GM21360 (cell line): ENCODE measurements around the gene PHF5A.
"Not testable (repeated sequence)": the region's sequence is repeated elsewhere in the genome, so short reads cannot be mapped to it uniquely, and the experiment has no call there.

ENCODE experiments used
- ATAC-seq: cut with Tn5 transposase; IDR thresholded peaks from one replicate; pipeline ENCODE4 v1.9.1; 2021; ENCODE audit warnings: mild to moderate bottlenecking, moderate library complexity; ENCODE audit not compliant: unreplicated experiment

Gene PHF5A

DNA sequence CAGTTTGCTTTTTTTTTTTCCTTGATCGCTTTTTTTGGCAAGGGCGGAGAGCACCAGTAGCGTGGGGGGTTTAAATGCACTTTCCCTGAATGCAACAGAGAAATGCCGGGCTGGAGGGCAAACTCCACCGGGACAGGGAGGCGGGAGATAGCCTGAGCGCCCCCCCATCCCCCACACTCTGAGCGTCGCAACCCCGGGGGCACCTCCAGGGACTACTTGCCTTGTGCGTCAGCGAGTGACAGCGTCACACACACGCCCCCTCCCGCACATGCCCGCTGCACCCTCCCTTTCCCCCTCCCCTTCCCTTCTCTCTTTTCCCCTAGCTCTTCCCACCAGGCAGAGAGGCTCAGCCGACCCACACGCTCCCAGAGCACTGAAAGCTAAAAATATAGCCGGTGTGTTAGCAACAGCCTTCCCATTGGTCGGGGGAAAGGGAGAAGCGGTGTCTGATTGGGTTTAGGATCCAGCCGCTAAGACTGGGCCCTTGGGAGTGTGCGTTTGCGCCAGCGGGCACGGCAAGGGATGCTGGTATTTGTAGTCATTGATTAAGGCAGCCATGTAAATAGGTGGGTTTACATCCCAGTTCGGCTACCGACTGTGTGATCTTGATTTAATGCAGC is 20.2 kb downstream of the PHF5A start:
- peak; percentile 35 for ATAC-seq

DNA sequence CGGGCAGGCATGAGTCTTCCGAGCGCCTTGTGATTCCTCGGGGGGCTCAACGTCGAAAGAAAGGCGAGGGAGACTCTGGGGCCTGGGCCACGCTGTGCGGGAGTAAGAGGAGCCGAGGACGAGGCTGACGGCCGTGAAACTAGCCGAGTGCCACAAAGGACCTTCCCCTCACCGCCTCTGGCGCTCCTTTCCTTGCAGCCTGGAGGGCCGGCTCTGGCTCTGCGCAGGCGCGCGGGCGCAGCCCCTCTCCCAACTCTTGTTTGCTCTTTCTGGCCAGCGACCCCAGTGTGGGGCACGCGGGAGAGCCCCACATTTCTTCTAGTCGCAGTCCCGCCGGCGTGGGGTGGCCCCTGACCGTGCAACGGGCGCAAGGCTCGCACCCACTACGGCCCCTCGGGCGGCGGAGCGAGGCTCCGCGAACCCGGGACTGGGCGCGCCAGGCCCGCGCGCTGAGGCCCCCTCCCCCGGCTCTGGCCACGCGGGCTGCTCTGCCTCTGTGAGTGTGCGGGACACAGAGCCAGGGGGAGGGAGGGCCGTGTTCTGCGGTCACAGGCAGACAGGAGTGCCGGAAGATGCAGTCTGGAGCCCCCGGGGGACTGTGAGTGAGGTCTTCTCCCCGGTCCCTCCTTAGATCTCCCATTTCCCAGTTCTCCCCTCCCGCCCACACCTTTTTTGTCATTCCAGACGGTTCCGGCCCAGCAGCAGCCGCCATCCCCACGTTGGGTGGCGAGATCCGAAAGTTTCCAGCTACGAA is 20.9 kb downstream of the PHF5A start:
- no peak for ATAC-seq

DNA sequence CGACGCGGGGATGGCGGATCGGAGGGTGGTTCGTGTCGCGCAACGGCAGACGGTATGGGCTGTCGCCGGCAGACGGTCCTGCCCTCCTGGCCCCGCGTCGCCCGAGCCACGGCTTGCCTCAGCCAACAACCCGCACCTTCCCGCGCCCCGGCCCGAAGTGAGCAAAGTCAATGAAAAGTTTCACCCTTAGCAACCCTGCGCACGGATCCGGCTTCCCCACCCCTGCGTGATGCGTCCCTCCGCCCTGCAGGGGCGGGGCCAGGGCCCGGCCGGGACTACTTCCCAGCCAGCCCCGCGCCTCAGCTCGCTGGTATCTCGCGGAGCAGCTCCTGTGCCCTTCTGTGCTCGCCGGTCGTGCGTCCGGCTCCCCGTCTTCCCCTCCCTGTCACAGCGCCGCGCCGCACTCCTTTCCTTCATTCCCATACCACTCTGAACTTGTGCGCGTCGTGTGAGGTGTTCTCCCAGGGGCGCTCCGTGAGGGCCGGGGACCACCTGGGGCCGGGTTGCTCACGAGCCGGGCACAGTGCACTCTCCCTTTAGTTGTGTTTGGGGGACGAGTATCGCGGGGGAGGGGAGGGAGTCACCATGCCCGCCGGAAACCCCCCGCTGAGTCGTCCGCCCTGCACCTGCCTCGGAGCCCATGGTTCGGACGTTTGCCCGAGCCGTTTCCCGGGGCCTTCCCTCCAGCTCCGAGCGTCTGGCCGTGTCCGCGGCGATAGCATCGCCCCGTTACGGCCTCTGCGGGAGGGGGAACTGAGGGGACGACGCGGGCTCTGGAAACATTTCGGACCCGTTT is 21.7 kb downstream of the PHF5A start, which contains the start of gene TOB2:
TOB2 (minus strand) TSS at position 163 of the 796 bp plus-strand sequence. CDS start 9,456 bp downstream, outside the sequence.
- ATAC-seq: peak; percentile 42

DNA sequence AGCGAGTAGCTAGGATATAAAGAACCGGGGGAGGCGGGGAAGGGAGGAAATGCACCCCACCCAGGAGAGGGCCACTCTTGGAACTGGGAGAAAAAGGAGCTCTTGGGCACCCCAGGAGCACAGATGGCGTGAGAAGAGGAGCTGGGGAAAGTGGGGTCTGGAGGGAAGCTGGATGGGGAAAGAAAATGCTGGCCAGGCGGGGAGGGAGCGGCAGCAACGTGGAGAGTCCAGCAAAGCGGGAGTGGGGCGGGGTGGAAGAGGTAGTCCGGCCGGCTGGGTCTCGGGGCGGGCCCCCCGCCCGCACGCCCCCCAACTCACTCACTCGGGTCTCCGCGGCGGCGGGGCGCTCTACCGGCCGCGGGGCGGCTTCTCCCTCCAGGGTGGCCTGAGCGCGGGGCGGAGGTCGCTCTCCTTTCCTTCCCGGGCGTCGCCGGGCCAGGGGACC is 22.4 kb downstream of the PHF5A start:
- ATAC-seq: no peak

DNA sequence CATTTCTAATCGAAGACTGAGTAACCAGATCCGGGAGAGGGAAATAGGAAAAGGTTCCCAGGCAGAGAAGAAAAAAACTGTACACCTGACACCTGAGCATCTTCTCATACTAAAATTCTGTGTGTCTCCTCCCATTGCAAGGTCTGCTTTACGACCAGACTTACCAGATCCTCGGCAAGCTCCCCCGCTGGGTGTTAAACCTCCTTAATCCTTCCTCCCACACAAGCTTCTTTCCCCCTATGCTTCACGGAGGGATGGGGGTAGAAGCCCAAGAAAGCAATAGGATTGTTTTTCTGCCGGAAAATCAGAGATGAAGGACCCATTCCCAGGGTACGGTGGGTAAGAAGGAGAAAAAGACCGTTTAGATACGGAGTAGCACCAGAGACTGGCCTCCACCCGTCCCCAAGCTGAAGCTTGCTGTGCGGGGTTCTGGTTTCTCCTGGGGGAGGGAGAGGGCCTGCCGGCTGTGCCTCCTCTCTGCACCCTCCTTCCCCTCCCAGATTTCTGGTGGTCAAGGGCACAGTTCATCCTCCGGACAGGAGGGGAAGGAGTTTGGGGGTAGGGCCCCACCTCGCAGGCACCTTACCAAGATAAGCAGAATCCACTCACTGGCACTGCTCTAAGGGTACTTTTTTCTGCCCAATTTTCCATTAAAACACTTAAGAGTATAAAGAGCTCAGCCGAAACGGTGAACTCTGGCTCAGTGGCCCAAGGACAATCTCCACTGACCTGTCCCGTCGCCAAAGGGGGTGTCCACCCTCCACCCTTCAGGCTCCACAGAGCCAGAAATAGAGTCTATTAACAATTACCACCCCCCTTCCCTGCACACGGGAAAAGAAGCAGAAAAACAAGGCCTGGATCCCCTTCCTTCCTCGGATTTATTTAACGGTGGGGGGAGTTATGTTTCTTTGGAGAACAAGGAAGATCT is 23.1 kb downstream of the PHF5A start:
- no peak for ATAC-seq

GRCh38 chr22:41444360-41445128 is 23.9 kb downstream of the PHF5A start:
- peak; percentile 32 for ATAC-seq

DNA sequence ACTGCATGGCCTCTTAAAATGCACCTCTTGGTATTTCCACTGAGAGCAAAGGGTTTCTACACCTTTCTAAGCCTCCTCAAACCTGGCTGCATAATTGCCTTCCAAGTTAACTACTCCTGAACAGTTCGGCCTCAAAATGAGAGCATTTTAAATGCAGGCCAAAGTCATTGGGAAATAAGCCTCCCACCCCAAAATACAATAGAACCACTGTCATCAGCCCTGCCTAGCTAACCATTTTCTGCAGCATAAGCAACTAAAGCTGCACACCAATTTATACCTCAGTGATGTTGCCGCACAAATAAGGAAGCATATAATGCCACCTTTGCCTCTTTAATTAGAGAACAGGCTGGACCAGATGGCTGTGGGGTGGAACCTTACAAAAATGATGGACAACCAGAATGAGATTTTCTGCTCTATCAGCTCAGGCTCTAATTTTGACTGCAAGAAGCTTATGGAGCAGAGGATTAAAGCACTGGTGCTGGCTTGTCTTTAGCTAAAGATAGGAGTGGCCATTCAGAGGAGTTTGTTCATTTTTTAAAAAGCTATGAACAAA is 26.2 kb downstream of the PHF5A start:
- ATAC-seq: no peak

GRCh38 chr22:41440511-41440910 is 28.0 kb downstream of the PHF5A start:
- ATAC-seq: not testable (repeated sequence)

DNA sequence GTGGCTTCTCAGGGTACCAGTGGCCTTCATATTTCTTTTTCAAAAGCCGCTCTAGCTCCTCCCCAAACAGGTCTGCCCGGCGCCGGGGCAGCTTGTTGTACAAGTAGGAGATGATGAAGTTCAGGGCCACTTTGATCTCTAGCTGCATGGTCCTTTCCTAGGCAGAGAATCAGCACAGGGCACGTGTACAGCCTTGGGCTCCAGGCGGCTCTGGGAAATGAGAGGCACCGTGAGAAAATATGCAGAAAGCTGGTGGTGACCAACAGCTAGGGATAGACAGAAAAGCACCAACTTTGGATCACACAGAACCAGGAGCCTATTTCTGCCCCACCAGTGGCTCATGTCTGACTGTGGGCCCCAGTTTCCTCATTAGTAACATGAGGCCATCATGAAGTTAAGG is 31.3 kb downstream of the PHF5A start:
- no peak for ATAC-seq

- no peak for ATAC-seq
Observed at GRCh38 chr22:41436322-41437113, 32.0 kb downstream of the PHF5A start.

DNA sequence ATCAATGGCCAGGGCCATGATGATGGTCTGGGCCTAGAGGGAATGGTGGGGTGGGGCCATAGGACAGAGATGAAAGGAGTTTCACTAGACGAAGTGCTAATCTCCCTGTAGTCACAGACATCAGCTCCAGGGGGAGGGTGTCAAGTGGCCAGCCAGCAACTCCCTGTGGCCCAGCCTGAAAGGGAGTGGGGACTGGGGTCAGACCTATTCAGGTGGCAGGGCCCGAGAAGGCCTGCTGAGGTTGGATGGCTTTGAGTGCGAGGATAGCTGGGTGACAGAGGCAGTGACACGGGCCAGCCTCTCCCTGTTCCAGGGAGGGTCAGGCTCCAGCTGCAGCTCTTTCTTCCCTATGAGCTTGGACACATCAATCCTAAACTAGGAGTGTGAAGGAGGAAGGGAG is 32.9 kb downstream of the PHF5A start:
- no peak for ATAC-seq

DNA sequence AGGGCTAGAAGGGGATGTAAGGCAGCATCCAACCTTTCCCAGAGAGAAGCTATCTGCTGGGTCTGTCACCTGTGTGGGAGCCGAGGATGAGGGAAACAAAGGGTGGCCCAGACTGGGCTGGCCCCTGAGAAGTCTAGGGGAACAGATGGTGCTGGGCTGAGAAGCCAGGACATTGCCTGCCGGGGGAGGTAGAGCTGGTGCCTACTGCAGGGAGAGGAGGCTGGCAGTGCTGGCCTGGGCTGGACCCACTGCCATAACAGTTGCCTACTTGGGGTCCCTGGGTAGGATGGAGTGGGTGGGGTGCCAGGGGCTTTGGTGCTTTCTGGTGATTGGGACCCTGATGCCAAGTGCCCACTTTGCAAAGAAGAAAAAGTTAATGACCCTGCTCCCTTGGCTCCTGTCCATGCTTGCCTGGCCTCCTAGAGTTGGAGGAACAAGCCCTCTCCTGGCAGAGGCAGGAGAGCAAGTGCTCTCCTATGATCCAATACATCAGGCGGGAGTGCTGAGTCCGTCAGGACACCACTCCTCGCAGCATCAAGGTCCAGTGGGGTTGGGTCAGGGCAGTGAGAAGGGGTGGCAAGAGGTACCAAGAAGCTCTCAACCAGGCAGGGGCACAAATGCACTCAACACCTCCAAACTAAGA is 34.0 kb downstream of the PHF5A start:
- not testable (repeated sequence) for ATAC-seq

- ATAC-seq: not testable (repeated sequence)
Observed at GRCh38 chr22:41433480-41433879, 35.0 kb downstream of the PHF5A start.

GRCh38 chr22:41431656-41432055 is 36.8 kb downstream of the PHF5A start:
- no peak for ATAC-seq

DNA sequence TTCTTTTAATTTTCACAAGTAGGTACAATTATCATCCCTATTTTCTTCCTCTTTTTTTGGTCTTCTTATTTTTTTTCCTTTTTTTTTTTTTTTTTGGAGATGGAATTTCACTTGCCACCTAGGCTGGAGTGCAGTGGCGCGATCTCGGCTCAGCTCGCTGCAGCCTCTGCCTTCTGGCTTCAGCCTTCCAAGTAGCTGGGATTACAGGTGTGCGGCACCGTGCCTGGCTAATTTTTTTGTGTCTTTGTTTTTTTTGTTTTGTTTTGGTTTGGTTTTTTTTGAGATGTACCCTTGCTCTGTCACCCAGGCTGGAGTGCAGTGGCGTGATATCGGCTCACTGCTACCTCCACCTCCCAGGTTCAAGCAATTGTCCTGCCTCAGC is 38.5 kb downstream of the PHF5A start:
- no peak for ATAC-seq

- no peak for ATAC-seq
Observed at GRCh38 chr22:41429232-41429950, 39.1 kb downstream of the PHF5A start.

DNA sequence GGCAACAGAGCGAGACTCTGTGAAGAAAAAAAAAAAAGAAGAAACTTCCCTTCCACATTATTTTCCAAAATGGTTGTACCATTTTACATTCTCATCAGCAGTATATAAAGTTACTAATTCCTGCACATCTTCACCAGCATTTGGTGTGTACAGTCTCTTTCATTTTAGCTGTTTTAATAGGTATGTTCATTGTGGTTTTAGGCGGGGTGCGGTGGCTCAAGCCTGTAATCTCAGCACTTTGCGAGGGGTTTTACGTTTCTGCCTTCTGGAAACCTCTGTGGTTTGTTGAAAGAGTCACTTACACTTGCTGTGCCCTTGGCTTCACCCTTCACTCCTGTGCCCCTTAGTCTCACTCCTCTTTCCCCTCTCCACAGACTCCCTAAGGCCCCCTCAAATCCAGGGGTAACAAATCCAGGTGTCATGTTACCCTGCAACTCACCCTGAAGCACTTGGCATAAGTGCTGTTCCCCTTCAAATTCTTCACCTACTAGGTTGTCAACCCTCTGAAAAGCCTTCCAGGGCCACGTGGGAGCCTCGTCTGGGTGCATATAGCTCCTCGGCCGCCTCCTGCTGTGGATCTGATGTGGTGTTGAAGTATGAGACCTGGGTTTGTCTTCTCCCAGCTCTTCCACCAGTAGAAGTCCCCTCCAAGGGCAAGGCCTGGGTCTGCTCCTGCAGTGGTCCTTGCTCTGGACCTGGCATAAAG is 42.7 kb downstream of the PHF5A start:
- ATAC-seq: no peak
